Measurements from ENCODE around the gene CFTR. TPM values are rescaled to one million over a fixed set of nuclear protein-coding genes. Genes with fewer than 3 reads are reported as not detected.
A peak's percentile ranks its signal among the peaks of the same experiment; 100 is the strongest.

CFTR gene
- polyA plus RNA-seq, 2 of the 4 experiments (the other 2 are of a cell fraction), result 0.13 to 0.31 TPM

DNA sequence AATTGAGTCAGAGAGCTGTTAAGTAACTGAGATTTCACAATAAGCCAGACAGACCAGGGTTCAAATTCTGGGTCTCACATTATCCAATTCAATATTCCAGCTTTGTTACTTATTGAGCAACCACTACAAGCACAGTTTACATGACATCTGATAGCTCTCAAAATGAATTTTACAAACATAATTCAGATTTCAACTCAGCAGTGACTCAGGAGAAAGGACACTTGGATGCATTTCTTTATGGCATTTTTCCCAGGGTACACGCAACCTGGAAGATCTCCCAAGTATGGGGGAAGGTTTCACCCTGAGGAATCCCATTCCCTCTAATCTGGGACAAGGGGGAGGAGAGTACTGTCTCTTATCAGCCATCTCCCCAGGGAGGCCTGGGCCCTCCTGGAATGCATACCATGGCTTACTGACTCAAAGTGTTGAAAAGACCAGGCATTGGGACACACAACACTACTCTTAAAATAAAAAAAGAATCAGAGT is 102.4 kb downstream of the CFTR start:
- ChIA-PET POLR2A (interaction anchor here (0.6 to 0.7 kb wide), 3 partner anchors 246 to 650 kb away, joined by 3 to 5 read pairs (median 4); no protein-coding TSS in a partner anchor), CTCF (interaction anchor here (1.0 to 1.4 kb wide), 3 partner anchors 33 to 134 kb away, joined by 3 to 4 read pairs (median 4); no protein-coding TSS in a partner anchor)
- peak overlapping the region; percentile 70 for H3K4me2 ChIP-seq
- DNase-seq (ENCODE audit: low read depth in 1 of 2, low spot score in 1 of 2) (peak; percentile 59 to 97), ATAC-seq (peak; percentile 100), FAIRE-seq (peak; percentile 94)
- TF ChIP-seq, protein P1, sequence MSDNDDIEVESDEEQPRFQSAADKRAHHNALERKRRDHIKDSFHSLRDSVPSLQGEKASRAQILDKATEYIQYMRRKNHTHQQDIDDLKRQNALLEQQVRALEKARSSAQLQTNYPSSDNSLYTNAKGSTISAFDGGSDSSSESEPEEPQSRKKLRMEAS (IDR thresholded peaks at IDR 0.05), result peak; percentile 82
- peak; percentile 99 to 100 for TF ChIP-seq CEBPB (IDR thresholded peaks at IDR 0.05)
- TF ChIP-seq SMC3 (IDR thresholded peaks at IDR 0.05), result peak; percentile 72; the same call in 2 of the 3 replicates
- TF ChIP-seq CHD2 (IDR thresholded peaks at IDR 0.05; ENCODE audit: low read length, partially characterized antibody), result no peak
- TF ChIP-seq RFX5 (IDR thresholded peaks at IDR 0.05), result 0 out of 2 replicates have a peak, but pooled peaks have one; percentile 33
- 0 out of 2 replicates have a peak, but pooled peaks have one; percentile 19 for TF ChIP-seq RARB (CRISPR knock-in tag; IDR thresholded peaks at IDR 0.05)
- TF ChIP-seq ELK1 (IDR thresholded peaks at IDR 0.05; ENCODE audit: low read depth, low read length), result no peak
- peak; percentile 97 to 99 for TF ChIP-seq JUN (IDR thresholded peaks at IDR 0.05)
- TF ChIP-seq POLR2A (IDR thresholded peaks at IDR 0.05; ENCODE audit: low read length), result no peak
- peak; percentile 28; the same call in 1 of the 2 replicates for TF ChIP-seq NFE2L2 (conservative IDR thresholded peaks at IDR 0.05; ENCODE audit: low read length)
- TF ChIP-seq GATA3 (IDR thresholded peaks at IDR 0.05; ENCODE audit: borderline replicate concordance), result peak; percentile 100
- peak; percentile 30 to 71; a peak in 4 of 5 replicates for TF ChIP-seq RAD21 (conservative IDR thresholded peaks at IDR 0.05 in 1 of 2, IDR thresholded peaks at IDR 0.05 in 1 of 2)
- TF ChIP-seq MAFK (IDR thresholded peaks at IDR 0.05; ENCODE audit: partially characterized antibody), result peak; percentile 82
- peak; percentile 98 for TF ChIP-seq JUNB (IDR thresholded peaks at IDR 0.05)
- peak; percentile 87 to 97 for TF ChIP-seq EP300 (IDR thresholded peaks at IDR 0.05)
- TF ChIP-seq, protein P2, sequence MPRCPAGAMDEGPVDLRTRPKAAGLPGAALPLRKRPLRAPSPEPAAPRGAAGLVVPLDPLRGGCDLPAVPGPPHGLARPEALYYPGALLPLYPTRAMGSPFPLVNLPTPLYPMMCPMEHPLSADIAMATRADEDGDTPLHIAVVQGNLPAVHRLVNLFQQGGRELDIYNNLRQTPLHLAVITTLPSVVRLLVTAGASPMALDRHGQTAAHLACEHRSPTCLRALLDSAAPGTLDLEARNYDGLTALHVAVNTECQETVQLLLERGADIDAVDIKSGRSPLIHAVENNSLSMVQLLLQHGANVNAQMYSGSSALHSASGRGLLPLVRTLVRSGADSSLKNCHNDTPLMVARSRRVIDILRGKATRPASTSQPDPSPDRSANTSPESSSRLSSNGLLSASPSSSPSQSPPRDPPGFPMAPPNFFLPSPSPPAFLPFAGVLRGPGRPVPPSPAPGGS (IDR thresholded peaks at IDR 0.05), result peak; percentile 99
- TF ChIP-seq, protein P3, sequence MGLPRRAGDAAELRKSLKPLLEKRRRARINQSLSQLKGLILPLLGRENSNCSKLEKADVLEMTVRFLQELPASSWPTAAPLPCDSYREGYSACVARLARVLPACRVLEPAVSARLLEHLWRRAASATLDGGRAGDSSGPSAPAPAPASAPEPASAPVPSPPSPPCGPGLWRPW (IDR thresholded peaks at IDR 0.05), result peak; percentile 97
- TF ChIP-seq HOXB5 (CRISPR knock-in tag; IDR thresholded peaks at IDR 0.05), result peak; percentile 25; the same call in 1 of the 2 replicates
- no peak for TF ChIP-seq HOXA7 (CRISPR knock-in tag; IDR thresholded peaks at IDR 0.05)
- peak; percentile 83 for TF ChIP-seq FOSL2 (IDR thresholded peaks at IDR 0.05)
- peak; percentile 93 for TF ChIP-seq FOSL2 (CRISPR knock-in tag; IDR thresholded peaks at IDR 0.05)
- TF ChIP-seq PBX3 (IDR thresholded peaks at IDR 0.05), result 0 out of 2 replicates have a peak, but pooled peaks have one; percentile 58
- 0% methylated on average over 1 of the region's 1 CpG for WGBS (ENCODE audit: missing lambda C conversion rate)
- peaks cover 28% of the 10 kb centered on the region for H3K4me1 ChIP-seq
- peak overlapping the region; percentile 77 to 84 for H3K27ac ChIP-seq
- H3K9me3 ChIP-seq, result peaks cover 15% of the 10 kb centered on the region; the same call in 1 of the 3 replicates
- no peak overlapping the region for H3K4me3 ChIP-seq

DNA sequence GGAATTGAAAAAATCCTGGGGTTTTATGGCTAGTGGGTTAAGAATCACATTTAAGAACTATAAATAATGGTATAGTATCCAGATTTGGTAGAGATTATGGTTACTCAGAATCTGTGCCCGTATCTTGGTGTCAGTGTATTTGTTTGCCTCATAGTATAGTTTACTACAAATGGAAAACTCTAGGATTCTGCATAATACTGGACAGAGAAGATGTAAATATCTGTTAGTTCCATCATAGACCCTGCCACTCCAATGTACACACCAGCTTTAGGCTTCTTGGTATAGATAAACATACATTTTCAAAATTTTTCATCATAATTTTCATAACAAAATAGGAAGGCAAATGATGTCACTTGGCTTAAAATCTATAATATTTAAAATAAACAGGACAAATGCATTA is 108.1 kb downstream of the CFTR start:
- Histone ChIP-seq H3K4me2 (peak overlapping the region; percentile 59), H3K27ac (peak overlapping the region; percentile 21 to 55; a peak in 4 of 6 replicates), H3K4me1 (peaks cover 31% of the 10 kb centered on the region), H3K4me3 (no peak overlapping the region), H3K9me3 (peaks cover 15% of the 10 kb centered on the region; the same call in 1 of the 3 replicates)
- WGBS (ENCODE audit: missing lambda C conversion rate), result 13% methylated on average over 1 of the region's 1 CpG
- ChIA-PET POLR2A (no interaction called here), CTCF (interaction anchor here (0.8 to 0.9 kb wide), 2 partner anchors 10 to 128 kb away, joined by 3 read pairs; no protein-coding TSS in a partner anchor)
- no peak for FAIRE-seq
- ATAC-seq, result peak in 1 of 2 experiments; percentile 72; a peak in 3 of 6 replicates
- no peak for DNase-seq (ENCODE audit: low read depth in 1 of 2, low spot score in 1 of 2)
- no peak for TF ChIP-seq RCOR1 (IDR thresholded peaks at IDR 0.05; ENCODE audit: low read depth, low read length)
- TF ChIP-seq KDM5A (IDR thresholded peaks at IDR 0.05), result no peak
- TF ChIP-seq HOXB5 (CRISPR knock-in tag; IDR thresholded peaks at IDR 0.05), result no peak
- TF ChIP-seq NFE2L2 (conservative IDR thresholded peaks at IDR 0.05; ENCODE audit: low read length), result no peak
- no peak for TF ChIP-seq CEBPB (IDR thresholded peaks at IDR 0.05)
- no peak for TF ChIP-seq ZFP36 (IDR thresholded peaks at IDR 0.05; ENCODE audit: borderline replicate concordance, partially characterized antibody)
- no peak for TF ChIP-seq RARB (CRISPR knock-in tag; IDR thresholded peaks at IDR 0.05)
- TF ChIP-seq FOSB (CRISPR knock-in tag; IDR thresholded peaks at IDR 0.05), result no peak
- no peak for TF ChIP-seq ELK1 (IDR thresholded peaks at IDR 0.05; ENCODE audit: low read depth, low read length)
- no peak for TF ChIP-seq ZSCAN20 (CRISPR knock-in tag; IDR thresholded peaks at IDR 0.05)
- no peak for TF ChIP-seq ATOH8 (CRISPR knock-in tag; IDR thresholded peaks at IDR 0.05; ENCODE audit: low read depth)
- no peak for TF ChIP-seq RNF2 (IDR thresholded peaks at IDR 0.05; ENCODE audit: borderline replicate concordance, low read depth)
- TF ChIP-seq CBX8 (IDR thresholded peaks at IDR 0.05), result no peak
- no peak for TF ChIP-seq HOXB13 (CRISPR knock-in tag; IDR thresholded peaks at IDR 0.05; ENCODE audit: low read depth)
- TF ChIP-seq, protein P1 (IDR thresholded peaks at IDR 0.05), result no peak
- TF ChIP-seq JUNB (IDR thresholded peaks at IDR 0.05), result no peak
- TF ChIP-seq RFX5 (IDR thresholded peaks at IDR 0.05), result no peak
